ENCODE measurements around the gene HYLS1.
"Not testable (repeated sequence)": the region's sequence is repeated elsewhere in the genome, so short reads cannot be mapped to it uniquely, and the experiment has no call there.

HYLS1 gene

GRCh38 chr11:125904678-125905077, 17.2 kb downstream of the HYLS1 start:
- Histone ChIP-seq H3K36me3 (ENCODE audit: insufficient read depth, low read length) (peaks cover 5% of the 10 kb centered on the region; the same call in 1 of the 2 replicates), H3K4me3 (ENCODE audit: low read depth in 1 of 2, low read length in 2 of 2) (no peak overlapping the region), H3K4me2 (ENCODE audit: insufficient read depth, low read length) (no peak overlapping the region), H3K4me1 (ENCODE audit: insufficient read depth, low read length) (peaks cover 20% of the 10 kb centered on the region), H3K9me3 (ENCODE audit: insufficient read depth, low read length, severe bottlenecking) (no peaks in the 10 kb centered on the region), H3K9ac (ENCODE audit: low read depth, low read length) (no peak overlapping the region), H3K79me2 (ENCODE audit: insufficient read depth, low read length) (peaks cover 22% of the 10 kb centered on the region), H3K27ac (ENCODE audit: low read length) (no peak overlapping the region), H2AFZ (ENCODE audit: low read depth, low read length) (no peak overlapping the region), H4K20me1 (ENCODE audit: insufficient read depth, low read length) (no peaks in the 10 kb centered on the region), H3K27me3 (ENCODE audit: insufficient read depth, low read length, poor library complexity) (peaks cover 6% of the 10 kb centered on the region)
- TF ChIP-seq EZH2 (IDR thresholded peaks at IDR 0.05; ENCODE audit: borderline replicate concordance, low read depth, low read length, severe bottlenecking) = no peak
- TF ChIP-seq CTCF (IDR thresholded peaks at IDR 0.05; ENCODE audit: borderline replicate concordance, extremely low read depth, low read length, poor library complexity, severe bottlenecking) = no peak
- DNase-seq = no peak
- ATAC-seq (ENCODE audit: insufficient read depth, low read depth) = no peak

- ATAC-seq (ENCODE audit: insufficient read depth, low read depth) = no peak
- H2AFZ ChIP-seq (ENCODE audit: low read depth, low read length) = no peak overlapping the region
- H3K36me3 ChIP-seq (ENCODE audit: insufficient read depth, low read length) = no peaks in the 10 kb centered on the region
- no peak overlapping the region for H3K27ac ChIP-seq (ENCODE audit: low read length)
- no peaks in the 10 kb centered on the region for H4K20me1 ChIP-seq (ENCODE audit: insufficient read depth, low read length)
- H3K4me2 ChIP-seq (ENCODE audit: insufficient read depth, low read length) = no peak overlapping the region
- H3K4me1 ChIP-seq (ENCODE audit: insufficient read depth, low read length) = no peaks in the 10 kb centered on the region
- H3K9me3 ChIP-seq (ENCODE audit: insufficient read depth, low read length, severe bottlenecking) = no peaks in the 10 kb centered on the region
- no peak overlapping the region for H3K4me3 ChIP-seq (ENCODE audit: low read depth in 1 of 2, low read length in 2 of 2)
- no peak overlapping the region for H3K9ac ChIP-seq (ENCODE audit: low read depth, low read length)
- peaks cover 10% of the 10 kb centered on the region for H3K27me3 ChIP-seq (ENCODE audit: insufficient read depth, low read length, poor library complexity)
- no peak for TF ChIP-seq CTCF (IDR thresholded peaks at IDR 0.05; ENCODE audit: borderline replicate concordance, extremely low read depth, low read length, poor library complexity, severe bottlenecking)
- peak; percentile 24 for TF ChIP-seq EZH2 (IDR thresholded peaks at IDR 0.05; ENCODE audit: borderline replicate concordance, low read depth, low read length, severe bottlenecking)
- DNase-seq = no peak
- H3K79me2 ChIP-seq (ENCODE audit: insufficient read depth, low read length) = no peaks in the 10 kb centered on the region
These were observed 22.9 kb downstream of the HYLS1 start for GRCh38 chr11:125910226-125910849.

DNA sequence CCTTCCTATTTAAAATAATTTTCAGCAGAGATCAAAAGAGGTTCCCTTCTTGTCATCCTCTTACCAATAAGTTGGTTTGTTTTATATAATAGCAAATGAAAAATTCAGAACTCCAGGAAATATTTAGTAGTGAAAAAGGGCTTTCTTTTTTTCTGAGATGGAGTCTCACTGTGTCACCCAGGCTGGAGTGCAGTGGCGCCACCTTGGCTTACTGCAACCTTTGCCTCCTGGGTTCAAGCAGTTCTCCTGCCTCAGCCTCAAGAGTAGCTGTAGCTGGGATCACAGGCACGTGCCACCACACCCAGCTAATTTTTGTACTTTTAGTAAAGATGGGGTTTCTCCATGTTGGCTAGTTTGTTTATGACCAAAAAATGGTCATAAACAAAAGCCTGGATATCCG, 27.1 kb downstream of the HYLS1 start:
- peaks cover 19% of the 10 kb centered on the region for H3K27me3 ChIP-seq (ENCODE audit: insufficient read depth, low read length, poor library complexity)
- H3K27ac ChIP-seq (ENCODE audit: low read length); H3K36me3 ChIP-seq (ENCODE audit: insufficient read depth, low read length); H3K9me3 ChIP-seq (ENCODE audit: insufficient read depth, low read length, severe bottlenecking); ATAC-seq (ENCODE audit: insufficient read depth, low read depth); H3K79me2 ChIP-seq (ENCODE audit: insufficient read depth, low read length); H3K4me3 ChIP-seq (ENCODE audit: low read depth in 1 of 2, low read length in 2 of 2); H3K4me2 ChIP-seq (ENCODE audit: insufficient read depth, low read length); H2AFZ ChIP-seq (ENCODE audit: low read depth, low read length); DNase-seq; H4K20me1 ChIP-seq (ENCODE audit: insufficient read depth, low read length); H3K9ac ChIP-seq (ENCODE audit: low read depth, low read length); H3K4me1 ChIP-seq (ENCODE audit: insufficient read depth, low read length): not testable (repeated sequence)

GRCh38 chr11:125916683-125917347, 29.3 kb downstream of the HYLS1 start:
- Histone ChIP-seq H3K4me1 (ENCODE audit: insufficient read depth, low read length) (no peaks in the 10 kb centered on the region), H3K4me3 (ENCODE audit: low read depth in 1 of 2, low read length in 2 of 2) (no peak overlapping the region), H3K27ac (ENCODE audit: low read length) (no peak overlapping the region), H3K9me3 (ENCODE audit: insufficient read depth, low read length, severe bottlenecking) (no peaks in the 10 kb centered on the region), H3K36me3 (ENCODE audit: insufficient read depth, low read length) (no peaks in the 10 kb centered on the region), H3K9ac (ENCODE audit: low read depth, low read length) (no peak overlapping the region), H3K4me2 (ENCODE audit: insufficient read depth, low read length) (no peak overlapping the region), H3K27me3 (ENCODE audit: insufficient read depth, low read length, poor library complexity) (peaks cover 15% of the 10 kb centered on the region), H4K20me1 (ENCODE audit: insufficient read depth, low read length) (no peaks in the 10 kb centered on the region), H2AFZ (ENCODE audit: low read depth, low read length) (no peak overlapping the region), H3K79me2 (ENCODE audit: insufficient read depth, low read length) (no peaks in the 10 kb centered on the region)
- DNase-seq (no peak), ATAC-seq (ENCODE audit: insufficient read depth, low read depth) (no peak)
- TF ChIP-seq CTCF (IDR thresholded peaks at IDR 0.05; ENCODE audit: borderline replicate concordance, extremely low read depth, low read length, poor library complexity, severe bottlenecking) (no peak), EZH2 (IDR thresholded peaks at IDR 0.05; ENCODE audit: borderline replicate concordance, low read depth, low read length, severe bottlenecking) (no peak)
